ENCODE measurements around the gene KRTDAP.

DNA sequence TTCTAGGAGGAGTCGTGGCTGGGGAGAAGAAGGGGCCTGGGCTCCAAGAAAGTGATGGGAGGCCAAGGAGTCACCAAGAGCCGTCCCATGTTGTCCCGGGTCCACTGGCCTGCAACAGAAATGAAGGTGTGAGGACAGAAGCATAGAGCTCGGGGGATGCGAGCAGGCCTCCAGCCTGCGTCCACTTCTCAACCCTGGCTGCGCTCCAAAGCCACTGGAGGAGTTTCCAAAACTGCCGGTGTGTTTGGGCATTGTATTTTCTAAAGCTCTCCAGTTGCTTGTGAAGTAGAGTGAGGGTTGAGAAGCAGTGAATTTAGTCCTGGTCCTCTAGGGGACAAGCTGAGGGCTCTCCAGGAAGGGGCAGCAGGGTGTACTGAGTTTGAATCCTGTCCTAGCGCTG, 29.2 kb downstream of the KRTDAP start:
- TF ChIP-seq, protein P1, sequence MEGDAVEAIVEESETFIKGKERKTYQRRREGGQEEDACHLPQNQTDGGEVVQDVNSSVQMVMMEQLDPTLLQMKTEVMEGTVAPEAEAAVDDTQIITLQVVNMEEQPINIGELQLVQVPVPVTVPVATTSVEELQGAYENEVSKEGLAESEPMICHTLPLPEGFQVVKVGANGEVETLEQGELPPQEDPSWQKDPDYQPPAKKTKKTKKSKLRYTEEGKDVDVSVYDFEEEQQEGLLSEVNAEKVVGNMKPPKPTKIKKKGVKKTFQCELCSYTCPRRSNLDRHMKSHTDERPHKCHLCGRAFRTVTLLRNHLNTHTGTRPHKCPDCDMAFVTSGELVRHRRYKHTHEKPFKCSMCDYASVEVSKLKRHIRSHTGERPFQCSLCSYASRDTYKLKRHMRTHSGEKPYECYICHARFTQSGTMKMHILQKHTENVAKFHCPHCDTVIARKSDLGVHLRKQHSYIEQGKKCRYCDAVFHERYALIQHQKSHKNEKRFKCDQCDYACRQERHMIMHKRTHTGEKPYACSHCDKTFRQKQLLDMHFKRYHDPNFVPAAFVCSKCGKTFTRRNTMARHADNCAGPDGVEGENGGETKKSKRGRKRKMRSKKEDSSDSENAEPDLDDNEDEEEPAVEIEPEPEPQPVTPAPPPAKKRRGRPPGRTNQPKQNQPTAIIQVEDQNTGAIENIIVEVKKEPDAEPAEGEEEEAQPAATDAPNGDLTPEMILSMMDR (optimal IDR thresholded peaks at IDR 0.05 in 1 of 3, IDR thresholded peaks at IDR 0.05 in 1 of 3, conservative IDR thresholded peaks at IDR 0.05 in 1 of 3; ENCODE audit: extremely low read depth in 1 of 3, insufficient read depth in 2 of 3, low read length in 3 of 3), result no peak
- no peak for TF ChIP-seq EZH2 (IDR thresholded peaks at IDR 0.05; ENCODE audit: low read length)

Data from keratinocyte (primary cell).